HepG2 (cell line): ENCODE results near the gene ERF. TPM values are rescaled to one million over a fixed set of nuclear protein-coding genes. Genes with fewer than 3 reads are reported as not detected.

Experiments
- AGO1 ChIP-seq: fragments of 200-400 bp; formaldehyde crosslinking; IDR thresholded peaks from 2 replicates; pipeline ENCODE4 v1.6.1; 2017; ENCODE audit warnings: mild to moderate bottlenecking, low read depth, low read length, moderate library complexity; ENCODE audit not compliant: poor library complexity, severe bottlenecking
- ATM ChIP-seq: fragments of 450-650 bp; IDR thresholded peaks from 2 replicates; pipeline ENCODE4 v1.7.1; 2017; ENCODE audit warnings: mild to moderate bottlenecking, borderline replicate concordance
- CBX5 ChIP-seq: sonication (generic); formaldehyde crosslinking; IDR thresholded peaks from 2 replicates; pipeline ENCODE4 v1.4.0; 2020; ENCODE audit warnings: missing genetic modification reagents, borderline replicate concordance
- HDAC1 ChIP-seq: sonication (generic); formaldehyde crosslinking; IDR thresholded peaks from 2 replicates; pipeline ENCODE4 v1.5.1; 2020; ENCODE audit warnings: mild to moderate bottlenecking, missing genetic modification reagents
- JUND ChIP-seq: sonication (generic); formaldehyde crosslinking; IDR thresholded peaks from 2 replicates; pipeline ENCODE4 v1.8.0; 2022; ENCODE audit warnings: mild to moderate bottlenecking, missing genetic modification reagents
- MAFG ChIP-seq: sonication (generic); formaldehyde crosslinking; IDR thresholded peaks from 2 replicates; pipeline ENCODE4 v1.5.1; 2020; ENCODE audit warnings: mild to moderate bottlenecking, missing genetic modification reagents
- MYC ChIP-seq: sonication (generic); formaldehyde crosslinking; IDR thresholded peaks from 2 replicates; pipeline ENCODE4 v1.9.0; 2021; ENCODE audit warnings: missing genetic modification reagents, borderline replicate concordance
- NFKB2 ChIP-seq: sonication (generic); formaldehyde crosslinking; IDR thresholded peaks from 2 replicates; pipeline ENCODE4 v1.4.0; 2020; ENCODE audit warnings: missing genetic modification reagents, borderline replicate concordance
- PAXIP1 ChIP-seq: sonication (generic); formaldehyde crosslinking; conservative IDR thresholded peaks from 2 replicates; pipeline ENCODE4 v1.4.0; 2020; ENCODE audit warnings: mild to moderate bottlenecking, missing genetic modification reagents, moderate library complexity
- POLR2AphosphoS5 ChIP-seq: IDR thresholded peaks from 2 replicates; pipeline ENCODE4 v1.6.1; 2012; ENCODE audit warnings: low read depth, low read length
- PRDM10 ChIP-seq: sonication (generic); formaldehyde crosslinking; IDR thresholded peaks from 2 replicates; pipeline ENCODE4 v1.4.0; 2020; ENCODE audit warnings: low read depth, missing genetic modification reagents
- SRSF1 ChIP-seq: fragments of 200-400 bp; formaldehyde crosslinking; optimal IDR thresholded peaks from 2 replicates; pipeline ENCODE3; 2017; ENCODE audit warnings: mild to moderate bottlenecking, low read depth, low read length, moderate library complexity
- TAF1 ChIP-seq: sonication (generic); formaldehyde crosslinking; IDR thresholded peaks from 2 replicates; pipeline ENCODE4 v1.4.0; 2020; ENCODE audit warnings: missing genetic modification reagents
- ZNF256 ChIP-seq: sonication (generic); formaldehyde crosslinking; conservative IDR thresholded peaks from 2 replicates; pipeline ENCODE4 v1.4.0; 2020; ENCODE audit warnings: missing genetic modification reagents
- ZNF775 ChIP-seq: sonication (generic); formaldehyde crosslinking; IDR thresholded peaks from 2 replicates; pipeline ENCODE4 v1.4.0; 2020; ENCODE audit warnings: missing genetic modification reagents, mild to moderate bottlenecking, moderate library complexity, borderline replicate concordance
- polyA plus RNA-seq, 8 experiments: library from polyadenylated mRNA; depleted of rRNA in 3 of 8; stranded (reverse) in 7 of 8; unstranded in 1 of 8; fragments of >200 nt; fragmentation: Illumina TruSeq in 4 of 8; extraction: Trizol in 4 of 8; gene quantifications; 2 replicates each; pipeline versions ENCODE4 v1.2.1 to v1.2.3, GENCODE V29; 2011 to 2016; ENCODE audit warnings: low read depth in 4 of 8, missing spikeins in 1 of 8, mixed read lengths in 1 of 8; ENCODE audit not compliant: insufficient read depth in 1 of 8
- total RNA-seq, 5 experiments: library from RNA; depleted of rRNA; stranded (reverse); fragments of >200 nt; fragmentation: Illumina TruSeq; extraction: Trizol; gene quantifications; 2 replicates each; pipeline ENCODE4 v1.2.3, GENCODE V29; 2016; ENCODE audit warnings: low read depth in 1 of 5
- TF ChIP-seq, protein P1 (sequence below): sonication (generic); formaldehyde crosslinking; IDR thresholded peaks from 2 replicates; pipeline ENCODE4 v1.4.0; 2020; ENCODE audit warnings: missing genetic modification reagents, borderline replicate concordance

Gene ERF
- total and polyA plus RNA-seq, 2 of the 13 experiments (the other 11 are each of a cell fraction or from before 2014, with no cell fraction given), result 67.1 to 69.9 TPM

DNA sequence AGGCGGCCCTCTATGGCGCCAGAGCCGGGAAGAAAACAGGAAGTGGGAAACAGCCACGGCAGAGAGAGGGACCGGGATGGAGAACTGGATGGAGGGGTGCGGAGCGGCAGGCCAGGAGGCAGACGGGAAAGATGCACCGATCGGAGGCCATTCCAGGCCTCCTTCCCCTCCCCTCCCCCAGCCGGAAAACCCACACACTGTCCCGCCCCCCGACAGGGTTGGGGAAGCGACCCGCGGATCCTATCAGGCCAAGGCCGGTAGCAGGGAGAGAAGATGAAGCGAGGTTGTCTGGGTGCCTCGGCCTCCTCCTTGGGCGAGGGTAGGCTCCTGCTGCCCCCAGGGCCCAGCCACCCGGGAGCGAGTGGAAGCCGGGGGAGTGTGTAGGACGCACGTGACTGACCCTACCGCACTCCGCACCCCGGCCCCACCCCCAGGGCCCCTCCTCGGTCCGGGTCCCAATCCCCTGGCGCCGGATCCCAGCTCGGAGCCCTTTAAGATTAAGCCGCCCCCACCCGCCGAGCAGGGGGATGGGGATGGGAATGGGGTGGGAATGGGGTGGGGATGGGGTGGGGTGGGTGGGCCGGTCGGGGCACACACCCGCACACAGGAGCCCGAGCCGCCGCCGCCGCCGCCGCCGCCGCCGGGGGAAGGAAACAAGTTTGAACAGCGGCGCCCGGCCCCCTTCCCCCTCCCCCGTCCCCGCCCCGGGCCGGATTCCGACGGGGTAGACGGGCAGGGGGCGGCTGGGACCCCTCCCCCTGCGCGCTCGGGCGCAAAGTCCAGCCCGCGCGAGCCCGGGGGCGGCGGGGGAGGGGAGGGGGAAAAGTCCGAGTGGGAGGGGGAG lies 1.5 kb downstream of the ERF start (continued):
- TF ChIP-seq JUND (CRISPR knock-in tag), result no peak
- TF ChIP-seq ZNF775 (CRISPR knock-in tag), result no peak
- TF ChIP-seq AGO1, result no peak
- no peak for TF ChIP-seq MAFG (CRISPR knock-in tag)
- TF ChIP-seq SRSF1, result no peak
- peak; percentile 17; the same call in 1 of the 2 replicates for TF ChIP-seq PRDM10 (CRISPR knock-in tag)
- 0 out of 2 replicates have a peak, but pooled peaks have one; percentile 29 for TF ChIP-seq TAF1 (CRISPR knock-in tag)
- no peak for TF ChIP-seq ATM
- peak; percentile 48; the same call in 1 of the 2 replicates for TF ChIP-seq NFKB2 (CRISPR knock-in tag)
- no peak; the same call in 1 of the 2 replicates for TF ChIP-seq MYC (CRISPR knock-in tag)
- TF ChIP-seq HDAC1, result peak; percentile 52
- no peak; the same call in 1 of the 2 replicates for TF ChIP-seq CBX5 (CRISPR knock-in tag)
- 0 out of 2 replicates have a peak, but pooled peaks have one; percentile 29 for TF ChIP-seq POLR2AphosphoS5
- TF ChIP-seq PAXIP1 (CRISPR knock-in tag), result peak; percentile 81
- TF ChIP-seq, protein P1, sequence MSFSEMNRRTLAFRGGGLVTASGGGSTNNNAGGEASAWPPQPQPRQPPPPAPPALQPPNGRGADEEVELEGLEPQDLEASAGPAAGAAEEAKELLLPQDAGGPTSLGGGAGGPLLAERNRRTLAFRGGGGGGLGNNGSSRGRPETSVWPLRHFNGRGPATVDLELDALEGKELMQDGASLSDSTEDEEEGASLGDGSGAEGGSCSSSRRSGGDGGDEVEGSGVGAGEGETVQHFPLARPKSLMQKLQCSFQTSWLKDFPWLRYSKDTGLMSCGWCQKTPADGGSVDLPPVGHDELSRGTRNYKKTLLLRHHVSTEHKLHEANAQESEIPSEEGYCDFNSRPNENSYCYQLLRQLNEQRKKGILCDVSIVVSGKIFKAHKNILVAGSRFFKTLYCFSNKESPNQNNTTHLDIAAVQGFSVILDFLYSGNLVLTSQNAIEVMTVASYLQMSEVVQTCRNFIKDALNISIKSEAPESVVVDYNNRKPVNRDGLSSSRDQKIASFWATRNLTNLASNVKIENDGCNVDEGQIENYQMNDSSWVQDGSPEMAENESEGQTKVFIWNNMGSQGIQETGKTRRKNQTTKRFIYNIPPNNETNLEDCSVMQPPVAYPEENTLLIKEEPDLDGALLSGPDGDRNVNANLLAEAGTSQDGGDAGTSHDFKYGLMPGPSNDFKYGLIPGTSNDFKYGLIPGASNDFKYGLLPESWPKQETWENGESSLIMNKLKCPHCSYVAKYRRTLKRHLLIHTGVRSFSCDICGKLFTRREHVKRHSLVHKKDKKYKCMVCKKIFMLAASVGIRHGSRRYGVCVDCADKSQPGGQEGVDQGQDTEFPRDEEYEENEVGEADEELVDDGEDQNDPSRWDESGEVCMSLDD, result no peak
- TF ChIP-seq ZNF256 (CRISPR knock-in tag), result no peak
